ENCODE measurements around the gene EHD4.
A peak's percentile ranks its signal among the peaks of the same experiment; 100 is the strongest.

Gene EHD4

GRCh38 chr15:41933771-41934170 is 38.6 kb downstream of the EHD4 start:
- DNase-seq: peak; percentile 58

GRCh38 chr15:41933326-41933725 is 39.0 kb downstream of the EHD4 start:
- no peak for DNase-seq

GRCh38 chr15:41932511-41933289 is 39.7 kb downstream of the EHD4 start:
- no peak for DNase-seq

- DNase-seq: no peak
These were observed 40.3 kb downstream of the EHD4 start for GRCh38 chr15:41932101-41932500.

GRCh38 chr15:41930867-41931222 is 41.5 kb downstream of the EHD4 start:
- no peak for DNase-seq

- DNase-seq: peak; percentile 95
These were observed 42.0 kb downstream of the EHD4 start for GRCh38 chr15:41930221-41930866.

- no peak for DNase-seq
These were observed 43.4 kb downstream of the EHD4 start for GRCh38 chr15:41928637-41929620.

- no peak for DNase-seq
These were observed 44.3 kb downstream of the EHD4 start for GRCh38 chr15:41928100-41928499.

GRCh38 chr15:41927536-41927935 is 44.8 kb downstream of the EHD4 start:
- no peak for DNase-seq

GRCh38 chr15:41926185-41927056 is 45.9 kb downstream of the EHD4 start:
- DNase-seq: no peak

- no peak for DNase-seq
These were observed 47.2 kb downstream of the EHD4 start for GRCh38 chr15:41925086-41925608.

GRCh38 chr15:41923401-41923997 is 48.9 kb downstream of the EHD4 start:
- no peak for DNase-seq

- no peak for DNase-seq
These were observed 50.0 kb downstream of the EHD4 start for GRCh38 chr15:41922353-41922752.

- no peak for DNase-seq
These were observed 50.7 kb downstream of the EHD4 start for GRCh38 chr15:41921639-41922038.

- no peak for DNase-seq
These were observed 51.2 kb downstream of the EHD4 start for GRCh38 chr15:41921167-41921566.

- DNase-seq: peak; percentile 54
These were observed 52.3 kb downstream of the EHD4 start for GRCh38 chr15:41919954-41920538.

GRCh38 chr15:41919201-41919820 is 53.0 kb downstream of the EHD4 start:
- no peak for DNase-seq

- no peak for DNase-seq
These were observed 53.7 kb downstream of the EHD4 start for GRCh38 chr15:41918506-41919126.

GRCh38 chr15:41917767-41918430 is 54.5 kb downstream of the EHD4 start:
- peak; percentile 79 for DNase-seq

All from EL (cell line).